K562 (cell line): ENCODE measurements around the gene DCLK1. TPM values are rescaled to one million over a fixed set of nuclear protein-coding genes. Genes with fewer than 3 reads are reported as not detected.

Experiments
- ATAC-seq: fragments of 200-7000 bp; cut with Tn5 transposase; 3 replicates; pipeline ENCODE4 v1.9.1; 2020; ENCODE audit warnings: moderate library complexity
- BruUV-seq: library from RNA; stranded (reverse); fragments of 400-500 nt; replicated peaks from 2 replicates; lab custom pipeline; 2021; lab: Mats Ljungman, UMichigan
- CTCF ChIA-PET: fragments of 300-600 bp; formaldehyde crosslinking; extraction: SDS; loops from one replicate; lab custom pipeline; 2021; ENCODE audit warnings: low intra/inter-chr PET ratio; lab: Yijun Ruan, JAX
- POLR2A ChIA-PET: fragments of 300-600, 350-650 bp; sonication (Branson Sonifier 250); formaldehyde crosslinking; extraction: SDS; loops from one replicate; lab custom pipeline; 2021; ENCODE audit warnings: antibody characterized with exemption, inconsistent platforms; lab: Yijun Ruan, JAX
- DNase-seq, 4 experiments: peaks; one replicate each; pipeline versions ENCODE4 v3.0.0 to v3.0.0-alpha.2; 2011 to 2018; ENCODE audit warnings: low spot score in 3 of 4, mixed read lengths in 3 of 4; ENCODE audit errors: extremely low read depth in 1 of 4
- FAIRE-seq: peaks from 2 replicates; lab custom pipeline; 2011; peaks lifted over from hg19 to GRCh38; lab: Jason Lieb, UNC
- H2AFZ ChIP-seq: 2 replicates; pipeline ENCODE4 v1.6.0; 2011; ENCODE audit warnings: low read depth, low read length, control low read depth, inconsistent platforms
- H3K27ac ChIP-seq: fragments of 200-600 bp; 3 replicates; pipeline ENCODE4 v1.8.0; 2011; ENCODE audit warnings: low read depth, mild to moderate bottlenecking, control low read depth, inconsistent platforms, low read length, moderate library complexity, mixed read lengths; ENCODE audit errors: extremely low read depth
- H3K27me3 ChIP-seq, 2 experiments: fragments of 300-600 bp in 1 of 2; 2 replicates in 1 of 2; 3 replicates in 1 of 2; pipeline versions ENCODE4 v1.6.0 to v1.8.0; 2011; ENCODE audit warnings: inconsistent platforms in 2 of 2, low read length in 2 of 2, mild to moderate bottlenecking in 1 of 2, mixed read lengths in 1 of 2, moderate library complexity in 1 of 2; ENCODE audit not compliant: control insufficient read depth in 2 of 2, insufficient read depth in 2 of 2
- H3K36me3 ChIP-seq: fragments of 300-600 bp; 3 replicates; pipeline ENCODE4 v1.8.0; 2011; ENCODE audit warnings: mild to moderate bottlenecking, low read length, inconsistent platforms; ENCODE audit not compliant: control insufficient read depth, insufficient read depth
- H3K4me1 ChIP-seq, 2 experiments: fragments of 200-600 bp in 1 of 2; replicated peaks in 1 of 2; 2 replicates in 1 of 2; 3 replicates in 1 of 2; pipeline versions ENCODE4 v1.5.1 to v1.8.0; 2011; ENCODE audit warnings: inconsistent platforms in 2 of 2, low read length in 2 of 2, mild to moderate bottlenecking in 1 of 2, mixed read lengths in 1 of 2, moderate library complexity in 1 of 2; ENCODE audit not compliant: control insufficient read depth in 2 of 2, insufficient read depth in 2 of 2
- H3K4me2 ChIP-seq: 2 replicates; pipeline ENCODE4 v1.6.1; 2011; ENCODE audit warnings: low read length, control low read depth, inconsistent platforms, mixed read lengths; ENCODE audit not compliant: insufficient read depth
- H3K4me3 ChIP-seq: fragments of 200-600 bp; sonication (generic), shearing (Covaris generic); 2 replicates; pipeline ENCODE4 v1.5.1; 2016; ENCODE audit warnings: control low read depth, inconsistent platforms
- H3K79me2 ChIP-seq: fragments of 200-600 bp; 3 replicates; pipeline ENCODE4 v1.8.0; 2011; ENCODE audit warnings: low read length, inconsistent platforms; ENCODE audit not compliant: control insufficient read depth, insufficient read depth
- H3K9ac ChIP-seq, 2 experiments: 2 replicates each; pipeline versions ENCODE4 v1.6.0 to v1.6.1; 2011; ENCODE audit warnings: low read depth in 2 of 2, low read length in 2 of 2, control low read depth in 1 of 2, inconsistent platforms in 1 of 2, mild to moderate bottlenecking in 1 of 2, mixed read lengths in 1 of 2; ENCODE audit not compliant: insufficient read depth in 1 of 2
- H3K9me1 ChIP-seq: one replicate; pipeline ENCODE4 v1.6.0; 2011; ENCODE audit warnings: inconsistent platforms, mild to moderate bottlenecking, low read length, moderate library complexity; ENCODE audit not compliant: control insufficient read depth, insufficient read depth
- H3K9me3 ChIP-seq: replicated peaks from 2 replicates; pipeline ENCODE4 v1.5.1; 2011; ENCODE audit warnings: low read depth, low read length, inconsistent platforms; ENCODE audit not compliant: control insufficient read depth, insufficient read depth
- H4K20me1 ChIP-seq: replicated peaks from 2 replicates; pipeline ENCODE4 v1.6.1; 2011; ENCODE audit warnings: low read length, inconsistent platforms, mixed read lengths; ENCODE audit not compliant: control insufficient read depth, insufficient read depth
- BRD4 ChIP-seq: fragments of 200-600 bp; sonication (generic); IDR thresholded peaks from 2 replicates; pipeline ENCODE4 v1.6.1; 2017; ENCODE audit warnings: inconsistent platforms
- CREB3L1 ChIP-seq: fragments of 450-650 bp; IDR thresholded peaks from 2 replicates; pipeline ENCODE4 v1.6.1; 2014; ENCODE audit warnings: low read depth, mild to moderate bottlenecking, moderate library complexity, borderline replicate concordance
- ESRRB ChIP-seq: fragments of 250-450 bp; sonication (Bioruptor Pico); IDR thresholded peaks from 2 replicates; pipeline ENCODE4 v1.5.0; 2020; ENCODE audit warnings: mild to moderate bottlenecking, moderate library complexity, borderline replicate concordance
- HBP1 ChIP-seq: fragments of 450-650 bp; formaldehyde crosslinking; IDR thresholded peaks from 2 replicates; pipeline ENCODE4 v1.4.0; 2022; ENCODE audit warnings: missing genetic modification characterization
- HDAC8 ChIP-seq: fragments of 450-650 bp; IDR thresholded peaks from 2 replicates; pipeline ENCODE4 v1.6.1; 2016; ENCODE audit warnings: mild to moderate bottlenecking, missing genetic modification characterization, moderate library complexity, missing compliant biosample characterization
- HOMEZ ChIP-seq: fragments of 250-450 bp; sonication (Bioruptor Pico); IDR thresholded peaks from 2 replicates; pipeline ENCODE4 v1.4.0; 2020; ENCODE audit warnings: mild to moderate bottlenecking, moderate library complexity
- LCOR ChIP-seq: sonication (generic); formaldehyde crosslinking; IDR thresholded peaks from 2 replicates; pipeline ENCODE4 v1.8.0; 2022; ENCODE audit warnings: mild to moderate bottlenecking, missing genetic modification reagents
- PATZ1 ChIP-seq: fragments of 250-450 bp; sonication (Bioruptor Pico); IDR thresholded peaks from 2 replicates; pipeline ENCODE4 v1.5.0; 2020; ENCODE audit warnings: mild to moderate bottlenecking, borderline replicate concordance
- PBX2 ChIP-seq, 2 experiments: IDR thresholded peaks in 1 of 2; conservative IDR thresholded peaks in 1 of 2; 2 replicates each; pipeline ENCODE4 v1.6.1; 2016; ENCODE audit warnings: low read depth in 2 of 2, mild to moderate bottlenecking in 1 of 2, missing compliant biosample characterization in 1 of 2, missing genetic modification characterization in 1 of 2, moderate library complexity in 1 of 2
- SMAD1 ChIP-seq: fragments of 150-350 bp; IDR thresholded peaks from 2 replicates; pipeline ENCODE4 v1.6.1; 2014; ENCODE audit warnings: low read length, low read depth; ENCODE audit not compliant: partially characterized antibody
- ZNF133 ChIP-seq: fragments of 250-450 bp; sonication (Bioruptor Pico); IDR thresholded peaks from 2 replicates; pipeline ENCODE4 v1.4.0; 2020; ENCODE audit warnings: mild to moderate bottlenecking
- in situ Hi-C: fragments of 300-500 bp; cut with MboI; formaldehyde crosslinking; loops from 4 replicates; pipeline ENCODE4 v1.15.0; 2018; ENCODE audit warnings: inconsistent platforms, mixed read lengths
- intact Hi-C: fragments of 100-400 bp; cut with micrococcal nuclease; formaldehyde crosslinking; loops from 2 replicates; pipeline ENCODE4 v1.14.2; 2022
- polyA plus RNA-seq, 8 experiments: library from polyadenylated mRNA; depleted of rRNA in 4 of 8; stranded (reverse) in 5 of 8; unstranded in 3 of 8; fragments of >200 nt; fragmentation: Nextera tagmentation in 2 of 8; fragmentation: Illumina TruSeq in 1 of 8; extraction: Ambion mirVana in 2 of 8; extraction: Trizol in 1 of 8; gene quantifications; 2 replicates each; pipeline versions ENCODE4 v1.2.1 to v1.2.3, GENCODE V29; 2011 to 2014; ENCODE audit warnings: inconsistent platforms in 1 of 8, missing spikeins in 1 of 8
- total RNA-seq, 7 experiments: library from RNA; depleted of rRNA in 6 of 7; stranded (reverse); fragments of >200 nt in 6 of 7; fragmentation: Illumina TruSeq in 2 of 7; extraction: Trizol in 2 of 7; gene quantifications; 2 replicates each; pipeline versions ENCODE4 v1.2.1 to v1.2.3, GENCODE V29; 2011 to 2021; ENCODE audit warnings: low replicate concordance in 1 of 7

Gene DCLK1
- total and polyA plus RNA-seq, 9 of the 15 experiments (the other 6 are each of a cell fraction or from before 2014, with no cell fraction given): 0.07 TPM; not detected in 8

- TF ChIP-seq CREB3L1: no peak
- no peak for TF ChIP-seq SMAD1
- TF ChIP-seq PBX2 (CRISPR knock-in tag; IDR thresholded peaks at IDR 0.05; ENCODE audit: low read depth): no peak
- no peak for TF ChIP-seq PBX2 (tag; conservative IDR thresholded peaks at IDR 0.05; ENCODE audit: low read depth)
Measured at GRCh38 chr13:35957241-35957731, 173.9 kb downstream of the DCLK1 start (continued).

- H3K4me1 ChIP-seq: no peaks in the 10 kb centered on the region
- no peak overlapping the region for H3K4me3 ChIP-seq
- H3K27ac ChIP-seq: no peak overlapping the region
- ATAC-seq: no peak
- ChIA-PET CTCF (no interaction called here), POLR2A (no interaction called here)
- no peak overlapping the region for H3K9ac ChIP-seq
- intact Hi-C loops (no loop called here), in situ Hi-C loops (no loop called here)
- DNase-seq: no peak
- H3K27me3 ChIP-seq: no peaks in the 10 kb centered on the region
- H3K4me2 ChIP-seq: no peak overlapping the region
- no peaks in the 10 kb centered on the region for H3K9me1 ChIP-seq
- no peak overlapping the region for H2AFZ ChIP-seq
- BruUV-seq: no TSS peak
- no peaks in the 10 kb centered on the region for H3K79me2 ChIP-seq
- no peaks in the 10 kb centered on the region for H4K20me1 ChIP-seq
- no peak for FAIRE-seq
- H3K9me3 ChIP-seq: no peaks in the 10 kb centered on the region
- no peaks in the 10 kb centered on the region for H3K36me3 ChIP-seq
- TF ChIP-seq PATZ1 (CRISPR knock-in tag): no peak
- no peak for TF ChIP-seq HOMEZ (CRISPR knock-in tag)
- TF ChIP-seq BRD4: no peak
- TF ChIP-seq HBP1 (CRISPR knock-in tag): no peak
- no peak for TF ChIP-seq ZNF133 (CRISPR knock-in tag)
- no peak for TF ChIP-seq ESRRB (CRISPR knock-in tag)
- no peak for TF ChIP-seq LCOR (CRISPR knock-in tag)
- no peak for TF ChIP-seq HDAC8 (tag)
Measured at GRCh38 chr13:35956074-35956473, 175.1 kb downstream of the DCLK1 start.
